OCI-LY3 (cell line): Measurements from ENCODE around the gene VTI1A.
"Not testable (repeated sequence)": the region's sequence is repeated elsewhere in the genome, so short reads cannot be mapped to it uniquely, and the experiment has no call there.

Source experiments
- EZH2phosphoT487 ChIP-seq: fragments of 200-600 bp; shearing (Covaris generic); IDR thresholded peaks from 2 replicates; pipeline ENCODE4 v1.6.1; 2018; ENCODE audit warnings: antibody characterized with exemption, mixed run types, low read depth
- TF ChIP-seq, protein P1 (sequence below): fragments of 200-600, 300-600 bp; sonication (generic); IDR thresholded peaks from 2 replicates; pipeline ENCODE4 v1.5.1; 2014; ENCODE audit warnings: antibody characterized with exemption, low read length, low read depth

DNA sequence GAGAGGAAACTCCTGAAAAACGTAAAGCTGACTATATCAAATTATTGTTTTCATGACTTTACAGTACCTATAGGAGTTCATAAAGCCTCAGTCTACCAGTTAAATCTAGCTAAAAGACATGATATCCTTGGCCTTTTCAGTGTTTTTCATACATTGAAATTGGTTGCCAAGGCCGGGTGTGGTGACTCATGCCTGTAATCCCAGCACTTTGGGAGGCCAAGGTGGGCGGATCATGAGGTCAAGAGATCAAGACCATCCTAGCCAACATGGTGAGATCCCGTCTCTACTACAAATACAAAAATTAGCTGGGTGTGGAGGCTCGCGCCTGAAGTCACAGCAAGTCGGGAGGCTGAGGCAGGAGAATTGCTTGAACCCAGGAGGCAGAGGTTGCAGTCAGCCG, 53.0 kb downstream of the VTI1A start:
- TF ChIP-seq, protein P1, sequence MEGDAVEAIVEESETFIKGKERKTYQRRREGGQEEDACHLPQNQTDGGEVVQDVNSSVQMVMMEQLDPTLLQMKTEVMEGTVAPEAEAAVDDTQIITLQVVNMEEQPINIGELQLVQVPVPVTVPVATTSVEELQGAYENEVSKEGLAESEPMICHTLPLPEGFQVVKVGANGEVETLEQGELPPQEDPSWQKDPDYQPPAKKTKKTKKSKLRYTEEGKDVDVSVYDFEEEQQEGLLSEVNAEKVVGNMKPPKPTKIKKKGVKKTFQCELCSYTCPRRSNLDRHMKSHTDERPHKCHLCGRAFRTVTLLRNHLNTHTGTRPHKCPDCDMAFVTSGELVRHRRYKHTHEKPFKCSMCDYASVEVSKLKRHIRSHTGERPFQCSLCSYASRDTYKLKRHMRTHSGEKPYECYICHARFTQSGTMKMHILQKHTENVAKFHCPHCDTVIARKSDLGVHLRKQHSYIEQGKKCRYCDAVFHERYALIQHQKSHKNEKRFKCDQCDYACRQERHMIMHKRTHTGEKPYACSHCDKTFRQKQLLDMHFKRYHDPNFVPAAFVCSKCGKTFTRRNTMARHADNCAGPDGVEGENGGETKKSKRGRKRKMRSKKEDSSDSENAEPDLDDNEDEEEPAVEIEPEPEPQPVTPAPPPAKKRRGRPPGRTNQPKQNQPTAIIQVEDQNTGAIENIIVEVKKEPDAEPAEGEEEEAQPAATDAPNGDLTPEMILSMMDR = not testable (repeated sequence)
- not testable (repeated sequence) for TF ChIP-seq EZH2phosphoT487
